PC-9 (cell line): ENCODE results near the gene MTCL3.

Source experiments
- BruUV-seq: library from RNA; stranded (reverse); fragments of 400-500 nt; replicated peaks from 2 replicates; lab custom pipeline; 2021; lab: Mats Ljungman, UMichigan
- CTCF ChIA-PET: fragments of 300-600 bp; sonication (Branson Sonifier 250); formaldehyde crosslinking; loops from one replicate; lab custom pipeline; 2022; ENCODE audit warnings: antibody characterized with exemption; lab: Charles Lee
- POLR2A ChIA-PET: fragments of 300-600 bp; sonication (Branson Sonifier 250); formaldehyde crosslinking; loops from one replicate; lab custom pipeline; 2022; ENCODE audit warnings: antibody characterized with exemption; ENCODE audit not compliant: unreplicated experiment; lab: Charles Lee
- DNase-seq, 2 experiments: peaks; one replicate each; pipeline versions ENCODE4 v3.0.0 to v3.0.0-alpha.2; 2015 to 2022; ENCODE audit warnings: mixed read lengths in 1 of 2
- H2AFZ ChIP-seq: fragments of 200-600 bp; sonication (generic); 2 replicates; pipeline ENCODE4 v1.8.1; 2017; ENCODE audit warnings: antibody characterized with exemption
- H3F3A ChIP-seq: fragments of 200-600 bp; sonication (generic); 2 replicates; pipeline ENCODE4 v1.8.1; 2017; ENCODE audit warnings: antibody characterized with exemption, mild to moderate bottlenecking, low read depth; ENCODE audit not compliant: insufficient read depth
- H3K27ac ChIP-seq: fragments of 200-600 bp; sonication (generic); 2 replicates; pipeline ENCODE4 v1.6.1; 2016; ENCODE audit warnings: mixed run types
- H3K27me3 ChIP-seq: fragments of 200-600 bp; sonication (generic); 2 replicates; pipeline ENCODE4 v1.6.1; 2016; ENCODE audit warnings: low read depth, mixed run types; ENCODE audit not compliant: insufficient read depth
- H3K36me3 ChIP-seq: fragments of 200-600 bp; sonication (generic); 2 replicates; pipeline ENCODE4 v1.6.1; 2016; ENCODE audit warnings: low read depth, mixed run types
- H3K4me1 ChIP-seq: fragments of 200-600 bp; sonication (generic); replicated peaks from 2 replicates; pipeline ENCODE4 v1.6.1; 2016; ENCODE audit warnings: mixed run types; ENCODE audit not compliant: insufficient read depth
- H3K4me2 ChIP-seq: fragments of 200-600 bp; sonication (generic); 2 replicates; pipeline ENCODE4 v1.6.1; 2017; ENCODE audit warnings: mixed run types
- H3K4me3 ChIP-seq: fragments of 200-600 bp; sonication (generic); 2 replicates; pipeline ENCODE4 v1.6.1; 2016; ENCODE audit warnings: mixed run types
- H3K79me2 ChIP-seq: fragments of 200-600 bp; sonication (generic); 2 replicates; pipeline ENCODE4 v1.6.1; 2017; ENCODE audit warnings: low read depth, mixed run types
- H3K9me2 ChIP-seq: fragments of 200-600 bp; sonication (generic); 2 replicates; pipeline ENCODE4 v1.8.1; 2017; ENCODE audit warnings: mild to moderate bottlenecking; ENCODE audit not compliant: insufficient read depth
- H3K9me3 ChIP-seq: fragments of 200-600 bp; sonication (generic); 2 replicates; pipeline ENCODE4 v1.8.1; 2016; ENCODE audit warnings: low read depth; ENCODE audit not compliant: insufficient read depth
- H4K20me1 ChIP-seq: fragments of 200-600 bp; sonication (generic); 2 replicates; pipeline ENCODE4 v1.8.1; 2017; ENCODE audit not compliant: insufficient read depth
- EZH2 ChIP-seq: fragments of 200-600 bp; sonication (generic); IDR thresholded peaks from 2 replicates; pipeline ENCODE4 v1.8.0; 2017; ENCODE audit warnings: antibody characterized with exemption, low read depth
- intact Hi-C: fragments of 100-400 bp; cut with micrococcal nuclease; formaldehyde crosslinking; loops from one replicate; pipeline ENCODE4 v1.10.0; 2022; ENCODE audit not compliant: unreplicated experiment
- TF ChIP-seq, protein P1 (sequence below): fragments of 200-600 bp; sonication (generic); conservative IDR thresholded peaks from 2 replicates; pipeline ENCODE4 v1.6.1; 2017; ENCODE audit warnings: mixed run types, antibody characterized with exemption, mild to moderate bottlenecking, moderate library complexity

Gene MTCL3

DNA sequence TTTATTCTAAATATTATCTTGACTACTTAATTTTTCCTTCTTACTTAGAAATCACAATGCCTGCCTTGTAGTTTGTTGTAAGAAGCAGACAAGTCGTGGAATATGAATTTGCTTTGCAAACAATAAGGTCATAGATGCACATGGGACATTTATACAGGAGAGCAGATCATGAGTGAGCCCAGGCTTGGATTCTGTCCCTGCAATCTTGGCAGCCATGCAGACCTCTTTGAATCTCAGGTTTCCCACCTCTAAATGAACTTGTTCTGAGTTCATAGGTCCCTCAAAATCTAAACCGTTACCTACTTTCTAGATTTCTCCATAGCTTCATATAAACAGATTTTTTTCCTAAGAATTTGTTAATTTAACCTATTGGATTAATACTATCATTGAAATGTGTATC is 79.4 kb downstream of the MTCL3 start:
- POLR2A ChIA-PET, result no interaction called here
- Histone ChIP-seq H3K4me3 (no peak overlapping the region), H3K79me2 (no peaks in the 10 kb centered on the region), H3K27ac (no peak overlapping the region), H2AFZ (no peak overlapping the region), H3K4me1 (no peaks in the 10 kb centered on the region), H3K9me2 (no peaks in the 10 kb centered on the region; the same call in 1 of the 2 replicates), H3K9me3 (no peaks in the 10 kb centered on the region), H3F3A (no peaks in the 10 kb centered on the region), H4K20me1 (no peaks in the 10 kb centered on the region), H3K4me2 (no peak overlapping the region), H3K27me3 (no peaks in the 10 kb centered on the region), H3K36me3 (no peaks in the 10 kb centered on the region)
- CTCF ChIA-PET, result no interaction called here
- intact Hi-C loops, result no loop called here
- TF ChIP-seq, protein P1, sequence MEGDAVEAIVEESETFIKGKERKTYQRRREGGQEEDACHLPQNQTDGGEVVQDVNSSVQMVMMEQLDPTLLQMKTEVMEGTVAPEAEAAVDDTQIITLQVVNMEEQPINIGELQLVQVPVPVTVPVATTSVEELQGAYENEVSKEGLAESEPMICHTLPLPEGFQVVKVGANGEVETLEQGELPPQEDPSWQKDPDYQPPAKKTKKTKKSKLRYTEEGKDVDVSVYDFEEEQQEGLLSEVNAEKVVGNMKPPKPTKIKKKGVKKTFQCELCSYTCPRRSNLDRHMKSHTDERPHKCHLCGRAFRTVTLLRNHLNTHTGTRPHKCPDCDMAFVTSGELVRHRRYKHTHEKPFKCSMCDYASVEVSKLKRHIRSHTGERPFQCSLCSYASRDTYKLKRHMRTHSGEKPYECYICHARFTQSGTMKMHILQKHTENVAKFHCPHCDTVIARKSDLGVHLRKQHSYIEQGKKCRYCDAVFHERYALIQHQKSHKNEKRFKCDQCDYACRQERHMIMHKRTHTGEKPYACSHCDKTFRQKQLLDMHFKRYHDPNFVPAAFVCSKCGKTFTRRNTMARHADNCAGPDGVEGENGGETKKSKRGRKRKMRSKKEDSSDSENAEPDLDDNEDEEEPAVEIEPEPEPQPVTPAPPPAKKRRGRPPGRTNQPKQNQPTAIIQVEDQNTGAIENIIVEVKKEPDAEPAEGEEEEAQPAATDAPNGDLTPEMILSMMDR, result no peak
- no peak for TF ChIP-seq EZH2
- DNase-seq, result no peak
- BruUV-seq, result no TSS peak

DNA sequence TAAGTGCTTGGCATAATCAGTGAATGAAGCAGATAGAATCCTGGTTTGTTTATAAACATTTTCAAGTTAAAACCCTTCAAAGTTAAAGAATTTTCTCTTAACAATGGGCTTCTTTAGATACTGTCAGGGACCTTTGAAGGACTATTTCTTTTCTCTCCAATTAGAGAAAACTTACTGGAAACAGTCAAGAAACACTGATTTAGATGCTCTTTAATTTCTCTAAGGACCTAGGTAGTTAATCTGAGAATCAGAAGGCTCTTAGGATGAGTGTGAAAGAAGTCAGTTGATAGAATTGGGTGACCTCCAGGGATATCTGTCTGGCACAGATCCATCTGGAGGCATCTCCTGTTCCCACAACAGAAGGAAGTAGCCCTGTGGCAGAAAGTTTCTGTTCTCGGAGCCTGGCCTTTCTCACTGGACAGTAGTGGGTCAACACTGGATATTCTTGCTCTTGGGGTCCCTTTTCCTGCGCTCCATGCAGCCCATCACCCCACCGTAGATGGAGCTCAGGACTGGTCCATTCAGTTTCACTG is 82.5 kb downstream of the MTCL3 start:
- Histone ChIP-seq H4K20me1 (no peaks in the 10 kb centered on the region), H2AFZ (no peak overlapping the region), H3K79me2 (no peaks in the 10 kb centered on the region), H3K4me1 (no peaks in the 10 kb centered on the region), H3F3A (no peaks in the 10 kb centered on the region), H3K27ac (no peak overlapping the region), H3K36me3 (no peaks in the 10 kb centered on the region), H3K4me2 (no peak overlapping the region), H3K9me3 (no peaks in the 10 kb centered on the region), H3K9me2 (no peaks in the 10 kb centered on the region; the same call in 1 of the 2 replicates), H3K27me3 (no peaks in the 10 kb centered on the region), H3K4me3 (no peak overlapping the region)
- POLR2A ChIA-PET, result no interaction called here
- CTCF ChIA-PET, result no interaction called here
- intact Hi-C loops, result no loop called here
- no peak for TF ChIP-seq EZH2
- TF ChIP-seq, protein P1, result no peak
- DNase-seq, result no peak
- BruUV-seq, result no TSS peak

DNA sequence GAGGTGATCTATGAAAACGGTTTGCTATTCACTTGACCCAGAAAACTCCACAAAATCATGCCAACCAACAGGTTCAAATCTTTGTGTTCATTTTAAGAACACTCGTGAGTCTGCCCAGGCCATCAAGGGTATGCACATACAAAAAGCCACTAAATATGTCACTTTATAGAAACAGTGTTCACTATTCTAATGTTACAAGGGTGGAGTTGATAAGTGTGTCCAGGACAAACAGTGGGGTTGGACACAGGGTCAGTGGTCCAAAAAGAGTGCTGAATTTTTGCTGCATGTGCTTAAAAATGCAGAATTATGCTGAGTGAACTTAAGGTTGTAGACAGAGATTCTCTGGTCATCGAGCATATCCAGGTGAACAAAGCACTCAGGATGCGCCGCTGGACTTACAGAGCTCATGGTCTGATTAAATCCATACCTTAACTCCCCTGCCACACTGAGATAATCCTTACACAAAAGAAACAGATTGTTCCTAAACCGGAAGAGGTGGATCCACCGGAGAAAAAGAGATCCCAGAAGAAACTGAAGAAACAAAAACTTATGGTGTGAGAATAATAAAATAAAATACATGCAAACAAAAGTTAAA is 83.4 kb downstream of the MTCL3 start:
- DNase-seq, result no peak
- Histone ChIP-seq H3K4me1 (no peaks in the 10 kb centered on the region), H3K4me2 (no peak overlapping the region), H2AFZ (no peak overlapping the region), H3K27me3 (no peaks in the 10 kb centered on the region), H4K20me1 (no peaks in the 10 kb centered on the region), H3F3A (no peaks in the 10 kb centered on the region), H3K36me3 (no peaks in the 10 kb centered on the region), H3K9me3 (no peaks in the 10 kb centered on the region), H3K27ac (no peak overlapping the region), H3K79me2 (no peaks in the 10 kb centered on the region), H3K9me2 (no peaks in the 10 kb centered on the region), H3K4me3 (no peak overlapping the region)
- ChIA-PET CTCF (no interaction called here), POLR2A (no interaction called here)
- intact Hi-C loops, result no loop called here
- TF ChIP-seq EZH2, result no peak
- TF ChIP-seq, protein P1, result no peak
- BruUV-seq, result no TSS peak
